ENCODE measurements around the gene TIAM2. TPM values are rescaled to one million over a fixed set of nuclear protein-coding genes. Genes with fewer than 3 reads are reported as not detected.

TIAM2 gene
- total RNA-seq, 2 donors from 2014 or later, result 3.1 to 6.6 TPM

- ATAC-seq (no peak), DNase-seq (no peak)
- TF ChIP-seq CTCF (IDR thresholded peaks at IDR 0.05), result no peak
- no peak for TF ChIP-seq POLR2A (IDR thresholded peaks at IDR 0.05)
- H3K9me3 ChIP-seq, result no peaks in the 10 kb centered on the region
- 52 to 71% methylated on average over 7 of the region's 7 CpGs for WGBS, 2 donors
- intact Hi-C loops (cut with DNase I), result no loop called here
- H3K4me3 ChIP-seq, result no peak overlapping the region
- no peaks in the 10 kb centered on the region for H3K36me3 ChIP-seq (replicated peaks in 1 of 2; ENCODE audit: insufficient read depth in 1 of 2, low read depth in 2 of 2)
- peaks cover 26% of the 10 kb centered on the region for H3K4me1 ChIP-seq
- H3K27ac ChIP-seq, result no peak overlapping the region
- H3K27me3 ChIP-seq, result no peaks in the 10 kb centered on the region
These were observed 84.9 kb downstream of the TIAM2 start for GRCh38 chr6:155079985-155080452.

DNA sequence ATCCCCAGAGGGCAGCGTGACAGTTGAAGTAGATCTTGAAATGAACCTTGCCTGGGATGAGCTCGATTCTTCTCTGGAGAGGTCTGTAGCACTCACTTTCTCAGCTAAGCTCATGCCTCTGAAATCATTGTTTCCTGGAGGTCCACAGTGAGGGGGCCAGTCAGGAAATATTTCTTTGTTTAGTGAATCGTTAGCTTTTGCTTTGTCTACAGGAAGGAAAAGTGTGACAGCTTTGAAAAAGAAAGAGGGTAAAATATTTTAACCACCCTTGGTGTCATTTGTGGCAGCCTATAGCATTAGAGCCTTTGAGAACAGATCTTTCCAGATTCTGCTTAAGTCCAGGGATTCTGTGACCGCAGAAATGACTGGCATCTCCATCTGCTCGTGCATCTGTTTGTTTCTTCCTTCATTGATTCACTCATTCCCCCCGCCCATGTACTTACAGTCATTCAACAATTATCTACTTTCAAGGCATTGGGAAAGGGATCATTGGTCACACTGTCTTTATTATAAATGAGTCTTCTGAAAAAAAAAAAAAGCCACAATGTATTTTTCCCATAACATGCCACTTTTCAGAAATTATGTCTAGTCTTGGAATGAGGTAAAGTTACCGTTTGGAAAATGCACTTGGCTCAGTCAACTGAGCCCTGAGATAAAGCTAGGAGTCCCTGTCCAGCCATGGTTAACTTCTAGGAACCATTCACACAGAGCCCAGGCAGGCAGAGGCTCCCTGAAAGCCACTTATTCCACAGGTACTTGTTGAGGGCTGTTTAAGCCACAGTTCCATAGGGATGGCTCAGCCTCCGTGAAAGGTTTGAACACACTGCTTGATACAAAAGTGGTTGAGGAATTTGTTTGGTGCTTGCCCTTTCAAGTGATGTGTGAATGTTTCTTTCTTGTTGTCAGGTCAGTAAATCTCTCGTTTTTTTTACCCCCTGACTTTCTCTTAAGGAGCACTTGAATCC is 86.0 kb downstream of the TIAM2 start:
- Histone ChIP-seq H3K4me3 (no peak overlapping the region), H3K4me1 (peaks cover 37% of the 10 kb centered on the region), H3K9me3 (no peaks in the 10 kb centered on the region), H3K27ac (no peak overlapping the region), H3K27me3 (no peaks in the 10 kb centered on the region), H3K36me3 (replicated peaks in 1 of 2; ENCODE audit: insufficient read depth in 1 of 2, low read depth in 2 of 2) (no peaks in the 10 kb centered on the region)
- ATAC-seq (no peak), DNase-seq (no peak)
- intact Hi-C loops (cut with DNase I), result no loop called here
- WGBS, 2 donors, result 63 to 68% methylated on average over 9 of the region's 9 CpGs
- no peak for TF ChIP-seq POLR2A (IDR thresholded peaks at IDR 0.05)
- TF ChIP-seq CTCF (IDR thresholded peaks at IDR 0.05), result no peak

GRCh38 chr6:155084431-155085123 is 89.5 kb downstream of the TIAM2 start:
- WGBS, 2 donors, result 36 to 50% methylated on average over 4 of the region's 4 CpGs

GRCh38 chr6:155085582-155086257 is 90.6 kb downstream of the TIAM2 start:
- ATAC-seq, result peak; percentile 89
- DNase-seq, result peak; percentile 56 to 81 (median 73)
- intact Hi-C loops (cut with DNase I), result no loop called here

More at GRCh38 chr6:155084431-155085123, 89.5 kb downstream of the TIAM2 start:
- ATAC-seq (peak; percentile 67), DNase-seq (peak in 1 of 4 donors; percentile 7)
- Histone ChIP-seq H3K36me3 (replicated peaks in 1 of 2; ENCODE audit: insufficient read depth in 1 of 2, low read depth in 2 of 2) (no peaks in the 10 kb centered on the region), H3K4me3 (no peak overlapping the region), H3K27me3 (no peaks in the 10 kb centered on the region), H3K27ac (peak overlapping the region; percentile 27 to 83 (median 61)), H3K9me3 (no peaks in the 10 kb centered on the region), H3K4me1 (peaks cover 34% of the 10 kb centered on the region)
- no peak for TF ChIP-seq CTCF (IDR thresholded peaks at IDR 0.05)
- no peak for TF ChIP-seq POLR2A (IDR thresholded peaks at IDR 0.05)
- intact Hi-C loops (cut with DNase I), result no loop called here

More at GRCh38 chr6:155085582-155086257, 90.6 kb downstream of the TIAM2 start:
- no peaks in the 10 kb centered on the region for H3K9me3 ChIP-seq
- H3K4me1 ChIP-seq, result peaks cover 34% of the 10 kb centered on the region
- TF ChIP-seq CTCF (IDR thresholded peaks at IDR 0.05) (no peak), POLR2A (IDR thresholded peaks at IDR 0.05) (peak in 1 of 3 donors; percentile 33)
- H3K36me3 ChIP-seq (replicated peaks in 1 of 2; ENCODE audit: insufficient read depth in 1 of 2, low read depth in 2 of 2), result no peaks in the 10 kb centered on the region
- H3K4me3 ChIP-seq, result no peak overlapping the region
- 17 to 26% methylated on average over 8 of the region's 8 CpGs for WGBS, 2 donors
- H3K27me3 ChIP-seq, result no peaks in the 10 kb centered on the region
- peak overlapping the region; percentile 40 to 83 (median 61) for H3K27ac ChIP-seq
